Limb (tissue), 2 donors: ENCODE data around the gene BPHL.
"Not testable (repeated sequence)": the region's sequence is repeated elsewhere in the genome, so short reads cannot be mapped to it uniquely, and the experiment has no call there.

Experiments
- DNase-seq, 2 donors: peaks; one replicate each; pipeline ENCODE4 v3.0.0-alpha.2; 2016; ENCODE audit errors: extremely low spot score in 2 of 2

Gene BPHL

DNA sequence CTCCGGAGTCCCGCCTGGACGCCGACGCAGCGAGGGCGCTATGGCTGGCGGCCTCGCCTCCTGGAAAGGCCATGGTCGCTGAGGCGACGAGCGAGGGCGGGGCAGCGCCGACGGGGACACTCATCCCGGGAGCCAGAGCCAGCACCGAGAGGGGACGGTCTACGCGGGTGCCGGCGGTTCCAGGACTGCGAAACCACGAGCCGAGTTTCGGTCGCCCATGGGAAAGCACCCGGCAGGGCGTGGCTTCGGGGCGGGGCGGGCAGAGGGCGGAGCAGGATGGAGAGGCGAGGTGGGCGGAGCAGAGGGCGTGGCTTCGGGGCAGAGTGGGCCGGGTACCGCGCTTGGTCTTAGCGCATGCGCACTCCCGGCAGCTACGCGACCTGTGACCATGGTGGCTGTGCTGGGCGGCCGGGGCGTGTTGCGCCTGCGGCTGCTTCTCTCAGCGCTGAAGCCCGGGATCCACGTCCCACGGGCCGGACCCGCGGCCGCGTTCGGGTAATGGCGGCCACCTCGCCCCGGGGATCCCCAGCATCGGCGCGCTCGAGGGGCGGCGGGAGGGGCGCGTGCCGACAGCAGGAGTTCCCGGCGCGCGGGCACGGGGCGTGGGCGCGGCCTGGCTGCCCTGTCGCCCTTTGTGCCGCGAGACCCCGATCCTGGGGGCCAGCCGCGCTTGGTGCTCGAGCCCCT, at the start of gene BPHL:
TSS of gene BPHL (plus strand) at position 359 of the 687 bp plus-strand sequence. CDS start at position 389, 30 bp downstream.
- peak; percentile 97 to 100 for DNase-seq

DNA sequence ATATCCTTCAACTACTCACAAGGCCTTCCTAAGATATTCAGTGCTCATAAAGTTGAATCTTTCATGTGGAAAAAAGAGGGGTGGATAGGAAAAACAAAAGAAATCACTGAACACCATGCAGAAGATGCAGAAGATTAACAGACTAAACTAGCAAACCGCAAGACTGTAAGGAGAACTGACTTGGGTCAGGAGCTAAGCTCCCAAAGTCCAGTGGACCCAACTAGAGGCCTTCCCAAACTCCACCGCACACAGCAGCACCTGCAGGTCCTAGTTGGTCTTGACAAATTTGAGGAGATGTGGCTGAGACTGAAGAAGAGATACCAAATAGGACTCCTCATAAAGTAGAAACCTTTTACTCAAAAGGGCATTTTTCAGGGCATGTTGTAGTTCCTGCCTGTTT, 46.9 kb upstream of the BPHL start:
- DNase-seq = no peak

- no peak for DNase-seq
Measured at GRCh38 chr6:3072798-3073197, 45.7 kb upstream of the BPHL start.

DNA sequence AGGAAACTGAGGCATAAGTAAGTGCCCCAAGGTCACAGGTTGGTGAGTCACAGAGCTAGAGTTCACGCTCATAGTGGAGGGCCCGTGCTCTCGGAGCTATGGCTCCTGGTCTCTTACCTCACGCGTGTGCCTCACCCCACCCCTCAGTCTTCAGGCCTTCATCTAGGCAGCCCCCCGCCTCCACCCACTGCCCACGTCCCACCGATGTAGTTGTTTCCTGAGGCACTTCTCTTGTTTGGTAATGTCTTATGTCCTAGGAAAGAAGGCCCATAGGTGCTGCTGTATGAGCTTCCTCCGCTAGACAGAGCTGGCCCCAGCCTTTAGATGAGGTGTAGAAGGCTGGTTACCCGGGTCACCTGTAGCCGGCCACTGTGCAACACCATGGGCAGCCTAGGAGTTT, 45.1 kb upstream of the BPHL start:
- no peak for DNase-seq

- DNase-seq = no peak
Measured at GRCh38 chr6:3075772-3076113, 42.8 kb upstream of the BPHL start.

DNA sequence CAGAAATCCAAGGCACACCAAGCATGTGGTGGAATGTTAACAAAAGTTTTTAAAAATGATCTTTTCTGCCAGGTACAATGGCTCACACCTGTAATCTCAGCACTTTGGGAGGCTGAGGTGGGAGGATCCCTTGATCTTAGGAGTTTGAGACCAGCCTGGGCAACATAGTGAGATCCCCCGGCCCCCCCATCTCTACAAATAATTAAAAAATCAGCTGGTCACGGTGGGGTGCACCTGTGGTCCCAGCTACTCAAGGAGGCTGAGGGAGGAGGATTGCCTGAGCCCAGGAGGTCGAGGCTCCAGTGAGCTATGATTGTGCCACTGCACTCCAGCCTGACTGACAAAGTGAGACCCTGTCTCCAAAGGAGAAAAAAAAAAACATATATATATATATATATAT, 42.2 kb upstream of the BPHL start:
- no peak for DNase-seq

- DNase-seq = no peak
Measured at GRCh38 chr6:3077430-3077829, 41.1 kb upstream of the BPHL start.

DNA sequence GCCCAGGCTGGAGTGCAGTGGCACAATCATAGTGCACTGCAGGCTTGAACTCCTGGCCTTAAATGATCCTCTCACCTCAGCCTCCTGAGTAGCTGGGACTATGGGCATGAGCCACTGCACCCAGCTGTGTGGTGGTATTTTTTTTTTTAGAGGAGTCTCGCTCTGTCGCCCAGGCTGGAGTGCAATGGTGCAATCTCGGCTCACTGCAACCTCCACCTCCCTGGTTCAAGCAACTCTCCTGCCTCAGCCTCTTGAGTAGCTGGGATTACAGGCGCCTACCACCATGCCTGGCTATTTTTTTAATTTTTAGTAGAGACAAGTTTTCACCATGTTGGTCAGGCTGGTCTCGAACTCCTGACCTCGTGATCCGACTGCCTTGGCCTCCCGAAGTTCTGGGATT, 39.6 kb upstream of the BPHL start:
- DNase-seq = not testable (repeated sequence)

GRCh38 chr6:3079682-3080081, 38.8 kb upstream of the BPHL start:
- DNase-seq = no peak

DNA sequence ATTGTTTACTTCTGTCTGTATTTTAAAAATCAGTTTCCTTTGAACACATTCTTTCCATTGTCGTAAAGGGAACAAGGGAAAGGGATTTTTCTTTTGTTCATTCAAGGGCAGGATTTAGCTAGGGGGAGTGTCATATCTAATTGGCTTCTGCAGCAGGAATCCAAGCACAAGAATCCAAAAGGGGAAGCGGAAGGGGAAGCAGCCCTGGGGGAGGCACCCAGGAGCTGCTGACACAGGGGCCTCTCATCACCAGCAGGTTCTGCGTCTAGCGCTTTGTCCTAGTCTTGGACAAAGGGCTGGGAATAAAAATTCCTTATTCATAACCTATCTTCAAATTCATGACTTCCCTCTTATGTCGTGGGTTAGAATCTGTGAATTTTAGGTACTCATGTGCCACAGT, 36.6 kb upstream of the BPHL start:
- no peak for DNase-seq

DNA sequence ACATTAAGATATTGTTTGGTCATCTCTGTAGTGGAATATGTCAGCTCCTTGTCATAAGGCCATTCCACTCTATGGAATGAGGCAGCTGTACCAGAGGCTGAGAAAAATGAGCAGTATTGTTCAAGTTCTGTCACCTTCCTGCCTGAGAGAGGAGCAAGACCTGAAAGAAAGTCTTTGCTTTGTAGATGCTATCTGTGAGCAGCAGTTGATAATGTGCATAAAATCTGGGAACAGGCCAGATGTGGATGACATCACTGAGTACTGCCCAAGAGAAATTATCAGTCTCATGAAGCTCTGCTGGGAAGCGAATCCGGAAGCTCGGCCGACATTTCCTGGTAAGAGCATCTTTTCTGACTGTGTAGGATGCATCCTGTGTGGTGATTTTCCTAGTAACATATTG, 33.4 kb upstream of the BPHL start:
- DNase-seq = no peak

DNA sequence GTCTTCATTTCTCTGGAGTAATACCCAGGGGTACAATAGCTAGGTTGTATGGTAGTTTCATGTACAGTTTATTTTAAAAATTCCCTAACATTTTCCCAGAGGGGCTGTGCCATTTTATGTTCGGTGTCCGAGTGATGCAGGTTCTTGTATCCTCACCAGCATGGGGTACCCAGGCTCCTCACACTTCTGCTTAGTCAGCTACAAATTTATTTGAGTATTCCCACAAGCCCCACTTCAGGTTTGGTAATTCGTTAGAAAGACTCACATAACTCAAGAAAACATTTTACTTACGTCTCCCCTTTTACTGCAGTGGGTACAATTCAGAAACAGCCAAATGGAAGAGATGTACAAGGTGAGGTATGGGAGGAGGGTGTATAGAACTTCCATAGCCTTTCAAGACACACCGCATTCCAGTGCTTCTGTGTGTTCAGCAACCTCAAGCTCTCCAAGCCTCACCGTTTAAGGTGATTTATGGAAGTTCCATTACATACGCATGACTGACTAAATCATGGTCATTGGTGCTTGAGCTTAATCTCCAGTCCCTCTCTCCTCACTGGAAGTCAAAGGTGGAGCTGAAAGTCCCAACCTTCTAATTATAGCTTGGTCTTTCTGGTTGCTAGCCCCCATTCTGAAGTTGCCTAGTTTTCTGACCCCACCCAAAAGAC, 32.1 kb upstream of the BPHL start:
- no peak for DNase-seq

DNA sequence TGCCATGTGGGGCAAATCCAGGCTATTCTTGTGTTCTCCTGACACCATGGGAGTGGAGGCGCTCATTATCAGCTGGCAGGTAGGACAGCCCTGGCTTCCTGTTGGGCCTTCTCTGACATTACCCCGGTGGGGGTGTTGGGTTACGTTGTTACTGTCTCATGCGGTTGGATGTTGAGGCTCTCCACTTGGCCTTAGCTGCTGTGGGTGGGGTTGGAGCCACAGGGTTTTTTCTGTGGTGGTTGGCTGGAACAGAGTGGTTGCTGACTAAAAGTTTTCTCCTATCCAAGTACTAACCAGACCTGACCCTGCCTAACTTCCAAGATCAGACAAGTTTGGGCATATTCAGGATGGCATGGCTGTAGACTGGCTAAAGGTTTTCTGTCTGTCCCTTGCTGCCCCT, 30.1 kb upstream of the BPHL start:
- peak in 1 of 2 donors; percentile 12 for DNase-seq

DNA sequence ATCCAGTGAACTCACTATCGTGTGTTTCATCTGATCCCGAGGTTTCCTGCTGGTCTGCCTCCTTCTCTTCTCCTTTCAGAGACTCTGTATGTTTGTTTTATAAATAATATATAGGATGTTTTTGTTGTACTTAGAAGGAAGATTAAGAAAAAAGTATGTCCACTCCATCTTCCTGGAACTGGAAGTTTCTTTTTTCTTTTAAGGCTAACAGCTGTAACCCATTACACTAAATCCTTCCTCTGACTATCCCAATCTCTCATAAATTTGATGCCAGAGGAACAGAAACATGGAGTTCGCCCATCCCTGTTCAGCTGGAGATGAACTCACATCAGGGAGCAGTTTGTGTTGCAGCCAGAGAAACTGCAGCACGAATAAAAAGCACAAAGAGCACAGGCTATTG, 29.5 kb upstream of the BPHL start:
- peak in 1 of 2 donors; percentile 56 for DNase-seq

DNA sequence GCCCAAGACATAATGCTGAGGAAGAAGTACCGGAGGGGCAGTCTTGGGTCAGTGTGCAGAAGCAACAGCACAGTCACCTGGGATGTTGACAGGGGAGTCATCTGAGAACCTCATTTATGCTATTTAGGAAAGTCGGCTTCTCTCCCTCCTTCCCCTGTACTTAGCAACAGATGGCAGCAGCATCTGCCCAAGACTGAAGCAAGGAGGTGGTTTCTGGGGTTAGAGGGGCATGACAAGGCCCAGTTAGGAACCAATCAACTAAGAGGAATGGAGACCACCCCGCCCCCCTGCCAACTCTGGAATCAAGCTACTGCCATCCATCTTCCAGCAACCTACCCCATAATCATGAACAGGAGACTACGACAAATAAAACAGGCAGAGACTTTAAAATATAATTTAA, 28.5 kb upstream of the BPHL start:
- DNase-seq = no peak

DNA sequence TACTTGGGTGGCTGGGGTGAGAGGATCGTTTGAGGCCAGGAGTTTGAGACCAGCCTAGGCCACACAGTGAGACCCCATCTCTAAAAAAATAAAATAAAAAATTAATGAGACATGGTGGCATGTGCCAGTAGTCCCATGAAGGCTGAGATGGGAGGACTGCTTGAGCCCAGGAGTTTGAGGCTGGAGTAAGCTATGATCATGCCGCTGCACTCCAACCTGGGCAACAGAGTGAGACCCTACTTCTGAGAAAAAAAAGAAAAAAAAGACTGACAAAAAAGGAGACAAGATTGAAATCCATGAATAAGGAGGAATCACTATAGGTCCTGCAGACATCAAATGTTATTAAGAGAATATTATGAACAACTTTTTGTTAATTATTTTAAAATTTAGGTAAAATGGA, 23.7 kb upstream of the BPHL start:
- no peak for DNase-seq

- DNase-seq = no peak
Measured at GRCh38 chr6:3102875-3103274, 15.6 kb upstream of the BPHL start.

- no peak for DNase-seq
Measured at GRCh38 chr6:3108746-3109414, 9.6 kb upstream of the BPHL start.

DNA sequence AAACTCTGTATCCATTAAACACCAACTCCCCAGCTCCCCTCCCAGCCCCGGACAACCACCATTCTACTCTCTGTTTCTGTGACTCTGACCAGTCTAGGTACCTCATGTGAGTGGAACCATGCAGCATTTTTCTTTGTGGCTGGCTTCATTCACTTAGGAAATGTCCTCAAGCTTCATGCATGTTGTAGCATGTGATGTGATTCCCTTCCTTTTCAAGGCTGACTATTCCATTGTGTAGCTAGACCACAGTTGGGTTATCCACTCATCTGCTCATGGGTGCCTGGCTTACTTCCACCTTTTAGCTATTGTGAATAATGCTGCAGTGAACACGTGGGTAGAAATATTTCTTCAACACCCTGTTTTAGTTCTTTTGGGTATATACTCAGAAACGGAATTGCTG, 8.8 kb upstream of the BPHL start:
- DNase-seq = no peak

- no peak for DNase-seq
Measured at GRCh38 chr6:3114377-3114776, 4.1 kb upstream of the BPHL start.

DNA sequence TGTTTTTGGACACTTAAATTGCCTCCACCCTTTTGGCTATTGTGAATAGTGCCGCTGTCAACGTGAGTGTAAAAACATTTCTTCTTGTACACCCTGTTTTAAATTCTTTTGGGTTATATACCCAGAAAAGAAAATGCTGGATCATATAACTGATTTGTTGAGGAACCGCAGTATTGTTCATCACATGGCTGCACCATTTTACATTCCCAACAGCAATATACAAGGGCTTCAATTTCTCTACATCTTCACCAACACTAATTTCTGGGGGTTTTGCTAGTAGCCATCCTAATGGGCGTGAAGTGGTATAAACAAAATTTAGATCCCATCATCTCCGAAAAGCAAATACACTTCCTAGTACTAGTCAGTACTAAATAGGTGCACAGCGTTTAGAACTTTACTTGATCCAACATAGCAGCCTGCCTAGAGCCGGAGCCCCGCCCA, 579 bp upstream of the BPHL start:
- no peak for DNase-seq

DNA sequence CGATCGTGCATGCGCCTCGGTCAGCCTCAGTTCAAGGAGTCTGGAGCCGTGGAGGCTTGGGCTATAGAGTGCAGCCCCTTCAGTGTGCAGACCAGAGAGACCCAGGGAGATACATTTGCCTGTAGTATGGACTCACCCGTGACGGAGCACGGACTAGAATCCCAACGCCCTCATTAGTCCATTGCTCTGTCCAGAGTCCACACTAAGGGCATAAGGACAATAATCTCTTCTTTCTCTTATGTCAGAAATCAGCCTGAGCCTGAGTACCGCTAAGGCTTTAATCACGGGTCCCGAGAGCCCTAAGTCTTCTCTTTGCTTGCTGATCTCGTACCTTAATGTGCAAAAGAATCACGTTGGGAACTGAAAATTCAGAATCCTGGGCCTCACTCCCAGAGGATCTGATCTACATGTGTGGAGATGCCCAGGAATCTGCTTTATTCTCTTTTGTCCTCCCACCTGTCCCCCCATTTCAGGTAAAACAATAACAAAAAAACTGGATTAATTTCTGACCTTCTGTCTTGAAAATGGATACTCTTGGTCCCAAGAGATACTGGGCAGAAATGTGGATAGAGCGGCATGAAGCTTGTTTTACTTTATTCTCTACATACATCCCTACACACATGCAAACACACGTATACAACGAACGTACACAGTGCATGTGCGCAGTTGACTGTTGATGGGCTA, 671 bp downstream of the BPHL start:
- no peak for DNase-seq
